VCaP (cell line): Measurements from ENCODE around the gene TEX48.

Source experiments
- H3K27ac ChIP-seq: fragments of 450-650 bp; 2 replicates; pipeline ENCODE4 v1.5.1; 2017
- CTCF ChIP-seq: fragments of 450-650 bp; conservative IDR thresholded peaks from 2 replicates; pipeline ENCODE4 v1.5.1; 2017; ENCODE audit warnings: mild to moderate bottlenecking, moderate library complexity

Gene TEX48

GRCh38 chr9:114621561-114621960 lies 60.4 kb downstream of the TEX48 start:
- no peak for TF ChIP-seq CTCF
- H3K27ac ChIP-seq, result peak overlapping the region; percentile 99

DNA sequence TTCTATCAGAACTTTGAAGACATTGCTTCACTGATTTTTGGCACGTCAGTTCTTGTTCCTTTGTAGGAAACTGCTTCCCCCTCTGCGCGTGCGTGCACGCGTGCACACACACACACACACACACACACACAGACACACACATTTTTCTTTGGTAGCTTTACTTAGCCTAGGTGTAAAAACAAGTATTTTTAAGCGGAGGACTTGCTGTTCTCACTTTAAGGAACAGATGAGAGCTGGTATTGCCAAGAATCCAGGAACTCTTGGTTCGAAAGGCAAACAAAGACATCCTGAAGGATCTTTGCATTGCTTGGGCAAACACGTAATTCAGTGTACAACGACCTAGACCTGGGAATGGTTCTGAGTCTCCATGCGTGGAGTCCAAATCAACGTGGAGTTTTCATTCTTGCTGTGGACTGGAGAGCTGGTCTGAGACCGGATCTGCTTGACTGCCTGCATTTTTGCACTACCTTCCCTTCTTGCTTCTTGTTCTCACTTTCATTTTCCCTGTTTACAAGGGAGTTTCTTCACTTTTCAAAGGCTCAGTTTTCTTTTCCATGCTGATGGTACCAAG lies 62.7 kb downstream of the TEX48 start:
- no peak for TF ChIP-seq CTCF
- H3K27ac ChIP-seq, result peak overlapping the region; percentile 99

DNA sequence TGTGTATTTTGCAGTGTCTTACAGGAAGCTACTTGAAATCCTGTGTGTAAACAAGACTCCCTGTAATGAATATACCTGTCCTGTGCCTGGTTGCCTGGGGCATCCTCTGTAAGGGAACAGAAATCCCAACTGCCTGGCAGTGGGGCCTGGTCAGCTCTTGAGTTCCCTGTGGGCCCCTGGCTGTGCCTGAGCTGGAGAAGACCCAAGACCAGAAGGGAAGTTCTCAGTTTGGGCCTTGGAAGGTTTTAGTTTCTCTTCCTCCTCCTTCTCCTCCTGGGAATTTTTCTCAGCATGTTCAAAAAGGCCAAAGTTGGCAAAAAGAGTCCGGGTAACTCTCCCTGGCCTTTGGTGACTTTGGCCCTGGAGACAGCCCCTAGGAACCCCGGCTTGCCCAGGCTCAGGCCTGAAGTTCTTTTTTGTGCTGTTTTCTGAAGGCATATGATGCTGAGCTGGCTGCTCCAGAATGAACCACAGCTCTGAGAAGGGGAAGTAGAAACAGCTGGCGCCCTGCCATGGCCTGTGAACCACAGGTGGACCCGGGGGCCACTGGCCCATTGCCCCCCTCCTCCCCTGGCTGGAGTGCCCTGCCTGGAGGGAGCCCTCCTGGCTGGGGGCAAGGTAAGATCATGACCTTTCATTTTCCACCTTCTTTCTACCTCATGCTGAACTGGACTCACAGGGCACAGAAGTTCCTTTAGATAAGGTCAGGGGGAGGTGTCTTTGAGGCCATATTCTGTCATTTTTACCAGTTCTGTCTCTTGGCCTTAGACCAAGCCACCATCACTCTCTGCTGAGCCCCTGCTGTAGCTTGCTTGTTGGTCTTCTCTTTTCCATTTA lies 65.1 kb downstream of the TEX48 start:
- peak overlapping the region; percentile 99 for H3K27ac ChIP-seq

More for the DNA sequence above, 65.1 kb downstream of the TEX48 start:
- TF ChIP-seq CTCF, result no peak
